IMR-90 (cell line): Measurements from ENCODE around the gene ECI2. TPM values are rescaled to one million over a fixed set of nuclear protein-coding genes. Genes with fewer than 3 reads are reported as not detected.

Experiments
- ATAC-seq: fragments of 200-7000 bp; cut with Tn5 transposase; 2 replicates; pipeline ENCODE4 v1.9.1; 2020; ENCODE audit warnings: low read depth, mild to moderate bottlenecking, moderate library complexity
- BruUV-seq: library from RNA; stranded (reverse); fragments of 400-500 nt; replicated peaks from 2 replicates; lab custom pipeline; 2021; lab: Mats Ljungman, UMichigan
- CTCF ChIA-PET: fragments of 300-600 bp; formaldehyde crosslinking; extraction: SDS; loops from one replicate; lab custom pipeline; 2021; ENCODE audit warnings: antibody characterized with exemption; lab: Yijun Ruan, JAX
- POLR2A ChIA-PET: fragments of 300-600 bp; sonication (Branson Sonifier 250); formaldehyde crosslinking; loops from one replicate; lab custom pipeline; 2022; ENCODE audit warnings: antibody characterized with exemption; ENCODE audit not compliant: unreplicated experiment; lab: Charles Lee
- DNase-seq: peaks from one replicate; pipeline ENCODE4 v3.0.0; 2013
- H2AFZ ChIP-seq: replicated peaks from 2 replicates; pipeline ENCODE3; 2013; ENCODE audit warnings: low read length, mild to moderate bottlenecking; ENCODE audit not compliant: poor library complexity
- H2AK5ac ChIP-seq: 2 replicates; pipeline ENCODE4 v1.6.1; 2013; ENCODE audit warnings: low read depth, low read length, inconsistent platforms
- H2AK9ac ChIP-seq: replicated peaks from 2 replicates; pipeline ENCODE3; 2013; ENCODE audit warnings: mild to moderate bottlenecking, low read depth, low read length, moderate library complexity; ENCODE audit not compliant: poor library complexity
- H2BK120ac ChIP-seq: 2 replicates; pipeline ENCODE4 v1.6.1; 2013; ENCODE audit warnings: low read depth, low read length, inconsistent platforms
- H2BK15ac ChIP-seq: 3 replicates; pipeline ENCODE4 v1.6.1; 2013; ENCODE audit warnings: low read depth, low read length, inconsistent platforms
- H2BK20ac ChIP-seq: 2 replicates; pipeline ENCODE4 v1.6.1; 2013; ENCODE audit warnings: low read depth, mild to moderate bottlenecking, inconsistent platforms, low read length, moderate library complexity
- H2BK5ac ChIP-seq: 2 replicates; pipeline ENCODE4 v1.6.1; 2013; ENCODE audit warnings: mild to moderate bottlenecking, low read depth, low read length, inconsistent platforms; ENCODE audit not compliant: poor library complexity, severe bottlenecking
- H3K14ac ChIP-seq: replicated peaks from 2 replicates; pipeline ENCODE4 v1.6.1; 2013; ENCODE audit warnings: low read depth, low read length, inconsistent platforms
- H3K18ac ChIP-seq: 2 replicates; pipeline ENCODE4 v1.6.1; 2013; ENCODE audit warnings: low read depth, low read length, control low read depth
- H3K23ac ChIP-seq: 2 replicates; pipeline ENCODE4 v1.6.1; 2013; ENCODE audit warnings: low read depth, low read length, inconsistent platforms
- H3K27ac ChIP-seq: 2 replicates; pipeline ENCODE4 v1.5.1; 2013; ENCODE audit warnings: mild to moderate bottlenecking, control low read depth, low read length; ENCODE audit not compliant: insufficient read depth
- H3K27me3 ChIP-seq: 2 replicates; pipeline ENCODE4 v1.6.1; 2013; ENCODE audit warnings: low read length; ENCODE audit not compliant: control insufficient read depth, insufficient read depth
- H3K36me3 ChIP-seq: 2 replicates; pipeline ENCODE4 v1.6.1; 2013; ENCODE audit warnings: low read length, mixed read lengths; ENCODE audit not compliant: control insufficient read depth, insufficient read depth
- H3K4ac ChIP-seq: 2 replicates; pipeline ENCODE4 v1.6.1; 2013; ENCODE audit warnings: low read depth, low read length, inconsistent platforms
- H3K4me1 ChIP-seq: 2 replicates; pipeline ENCODE4 v1.6.1; 2013; ENCODE audit warnings: low read length, mixed read lengths; ENCODE audit not compliant: control insufficient read depth, insufficient read depth
- H3K4me2 ChIP-seq: 2 replicates; pipeline ENCODE4 v1.6.1; 2013; ENCODE audit warnings: low read depth, mild to moderate bottlenecking, control low read depth, low read length, moderate library complexity
- H3K4me3 ChIP-seq: 2 replicates; pipeline ENCODE4 v1.5.1; 2013; ENCODE audit warnings: low read depth, mild to moderate bottlenecking, control low read depth, low read length, moderate library complexity; ENCODE audit not compliant: insufficient read depth
- H3K56ac ChIP-seq: 2 replicates; pipeline ENCODE4 v1.6.1; 2013; ENCODE audit warnings: low read length, inconsistent platforms; ENCODE audit not compliant: insufficient read depth; ENCODE audit errors: extremely low read depth
- H3K79me1 ChIP-seq, 2 experiments: 2 replicates each; pipeline ENCODE4 v1.6.1; 2013; ENCODE audit warnings: low read length in 2 of 2, inconsistent platforms in 1 of 2, low read depth in 1 of 2
- H3K9ac ChIP-seq: 2 replicates; pipeline ENCODE4 v1.6.1; 2013; ENCODE audit warnings: low read depth, low read length, control low read depth
- H3K9me1 ChIP-seq: 2 replicates; pipeline ENCODE4 v1.6.1; 2013; ENCODE audit warnings: low read length, inconsistent platforms; ENCODE audit not compliant: insufficient read depth
- H3K9me3 ChIP-seq: 2 replicates; pipeline ENCODE4 v1.6.1; 2013; ENCODE audit warnings: low read length; ENCODE audit not compliant: control insufficient read depth, insufficient read depth
- H4K20me1 ChIP-seq: 2 replicates; pipeline ENCODE4 v1.6.1; 2013; ENCODE audit warnings: low read length, inconsistent platforms; ENCODE audit not compliant: insufficient read depth
- H4K5ac ChIP-seq: 2 replicates; pipeline ENCODE4 v1.6.1; 2013; ENCODE audit warnings: mild to moderate bottlenecking, low read depth, low read length, control low read depth
- H4K8ac ChIP-seq, 2 experiments: 2 replicates each; pipeline ENCODE4 v1.6.1; 2013; ENCODE audit warnings: low read depth in 2 of 2, low read length in 2 of 2, control low read depth in 1 of 2, inconsistent platforms in 1 of 2
- H4K91ac ChIP-seq: 2 replicates; pipeline ENCODE4 v1.6.1; 2013; ENCODE audit warnings: low read depth, low read length, inconsistent platforms; ENCODE audit not compliant: insufficient read depth
- BHLHE40 ChIP-seq: fragments of 150-350 bp; IDR thresholded peaks from 2 replicates; pipeline ENCODE4 v1.6.1; 2016; ENCODE audit warnings: mild to moderate bottlenecking, low read depth, low read length
- CHD1 ChIP-seq: IDR thresholded peaks from 2 replicates; pipeline ENCODE4 v1.6.1; 2012; ENCODE audit warnings: low read depth, low read length, improper control_type of control experiment
- FOS ChIP-seq: fragments of 150-350 bp; IDR thresholded peaks from 2 replicates; pipeline ENCODE4 v1.6.1; 2016; ENCODE audit warnings: low read depth, low read length
- MAFK ChIP-seq: IDR thresholded peaks from 2 replicates; pipeline ENCODE4 v1.6.1; 2012; ENCODE audit warnings: low read depth, low read length, improper control_type of control experiment
- MAZ ChIP-seq: IDR thresholded peaks from 2 replicates; pipeline ENCODE4 v1.6.1; 2012; ENCODE audit warnings: low read depth, mild to moderate bottlenecking, low read length, improper control_type of control experiment, moderate library complexity, borderline replicate concordance
- NFE2L2 ChIP-seq: fragments of 150-350 bp; IDR thresholded peaks from 2 replicates; pipeline ENCODE4 v1.6.1; 2016; ENCODE audit warnings: low read depth, mild to moderate bottlenecking, low read length
- POLR2A ChIP-seq: IDR thresholded peaks from 2 replicates; pipeline ENCODE4 v1.6.1; 2012; ENCODE audit warnings: mild to moderate bottlenecking, low read depth, low read length
- RCOR1 ChIP-seq: IDR thresholded peaks from 2 replicates; pipeline ENCODE4 v1.6.1; 2012; ENCODE audit warnings: mild to moderate bottlenecking, low read length, improper control_type of control experiment; ENCODE audit not compliant: insufficient replicate concordance
- RFX5 ChIP-seq: IDR thresholded peaks from 2 replicates; pipeline ENCODE4 v1.8.0; 2012; ENCODE audit warnings: low read depth, mild to moderate bottlenecking, low read length, moderate library complexity
- SMC3 ChIP-seq: fragments of 150-350 bp; IDR thresholded peaks from 2 replicates; pipeline ENCODE4 v1.6.1; 2016; ENCODE audit warnings: low read depth, mild to moderate bottlenecking, antibody characterized with exemption, low read length, moderate library complexity
- USF2 ChIP-seq: fragments of 150-350 bp; IDR thresholded peaks from 2 replicates; pipeline ENCODE4 v1.6.1; 2017; ENCODE audit warnings: mild to moderate bottlenecking, antibody characterized with exemption, low read length, low read depth
- WGBS, 2 experiments: methylation state at CpG; one replicate each; pipeline versions ENCODE4 v1.1.5 to v1.1.7; 2013; ENCODE audit warnings: missing lambda C conversion rate in 2 of 2; ENCODE audit not compliant: insufficient read length in 1 of 2; ENCODE audit errors: extremely low coverage in 2 of 2; 5-methylcytosine and 5-hydroxymethylcytosine counted together
- dilution Hi-C: fragments of 300-500 bp; cut with HindIII; formaldehyde crosslinking; loops from one replicate; pipeline ENCODE4 v1.14.3; 2018; ENCODE audit warnings: low sequenced_read_pairs; ENCODE audit not compliant: unreplicated experiment
- in situ Hi-C: fragments of 300-500 bp; cut with MboI; formaldehyde crosslinking; loops from 3 replicates; pipeline ENCODE4 v1.14.3; 2019; ENCODE audit warnings: low sequenced_read_pairs, inconsistent platforms, mixed read lengths
- intact Hi-C: fragments of 100-400 bp; cut with micrococcal nuclease; formaldehyde crosslinking; loops from 2 replicates; pipeline ENCODE4 v1.10.0; 2022
- polyA plus RNA-seq, 3 experiments: library from polyadenylated mRNA; depleted of rRNA; stranded (reverse); fragments of >200 nt; gene quantifications; 2 replicates each; pipeline ENCODE4 v1.2.3, GENCODE V29; 2012; ENCODE audit warnings: low replicate concordance in 1 of 3
- total RNA-seq: library from RNA; depleted of rRNA; stranded (reverse); fragments of >200 nt; gene quantifications from 2 replicates; pipeline ENCODE4 v1.2.3, GENCODE V29; 2012
- TF ChIP-seq, protein P1 (sequence below): conservative IDR thresholded peaks from 2 replicates; pipeline ENCODE4 v1.5.1; 2012; ENCODE audit warnings: mild to moderate bottlenecking, low read depth, low read length, improper control_type of control experiment
- TF ChIP-seq, protein P2 (sequence below): fragments of 150-350 bp; IDR thresholded peaks from 2 replicates; pipeline ENCODE4 v1.6.1; 2016; ENCODE audit warnings: low read depth, mild to moderate bottlenecking, low read length, moderate library complexity, borderline replicate concordance

The ECI2 gene
- total and polyA plus RNA-seq, 2 of the 4 experiments (the other 2 are of a cell fraction) = 64.1 to 152 TPM

GRCh38 chr6:4067673-4068072, 67.7 kb downstream of the ECI2 start:
- Histone ChIP-seq H2BK15ac (no peak overlapping the region), H3K9me3 (no peaks in the 10 kb centered on the region), H3K56ac (no peak overlapping the region), H2BK5ac (no peak overlapping the region), H3K79me1 (no peaks in the 10 kb centered on the region), H2AFZ (no peak overlapping the region), H3K14ac (no peak overlapping the region), H3K9me1 (peaks cover 3% of the 10 kb centered on the region), H3K4me2 (no peak overlapping the region), H2BK120ac (no peak overlapping the region), H3K27me3 (no peaks in the 10 kb centered on the region), H4K20me1 (no peaks in the 10 kb centered on the region), H3K4ac (no peak overlapping the region), H3K18ac (no peak overlapping the region), H2AK5ac (no peak overlapping the region), H2AK9ac (no peak overlapping the region), H3K23ac (no peak overlapping the region), H2BK20ac (no peak overlapping the region), H3K27ac (no peak overlapping the region), H4K91ac (no peak overlapping the region), H3K9ac (no peak overlapping the region), H4K8ac (no peak overlapping the region), H4K5ac (no peak overlapping the region), H3K4me3 (no peak overlapping the region), H3K36me3 (peaks cover 9% of the 10 kb centered on the region), H3K4me1 (no peaks in the 10 kb centered on the region)
- no peak for DNase-seq
- POLR2A ChIA-PET = no interaction called here
- dilution Hi-C loops (no loop called here), in situ Hi-C loops (no loop called here), intact Hi-C loops (loop anchor here (2.0 to 5.0 kb wide), 2 partner anchors 13 to 40 kb away; no protein-coding TSS in a partner anchor)
- CTCF ChIA-PET = interaction anchor here (0.6 to 1.2 kb wide), 2 partner anchors 46 to 731 kb away, joined by 3 to 6 read pairs; a partner anchor contains a TSS
- WGBS, 2 experiments = no CpG with 5 or more reads among the region's 1 CpG
- BruUV-seq = no TSS peak
- no peak for ATAC-seq
- TF ChIP-seq SMC3 (no peak), BHLHE40 (no peak), MAFK (no peak), USF2 (no peak), RCOR1 (no peak), MAZ (no peak), POLR2A (no peak), CHD1 (no peak), RFX5 (no peak), NFE2L2 (no peak), FOS (no peak)
- TF ChIP-seq, protein P1, sequence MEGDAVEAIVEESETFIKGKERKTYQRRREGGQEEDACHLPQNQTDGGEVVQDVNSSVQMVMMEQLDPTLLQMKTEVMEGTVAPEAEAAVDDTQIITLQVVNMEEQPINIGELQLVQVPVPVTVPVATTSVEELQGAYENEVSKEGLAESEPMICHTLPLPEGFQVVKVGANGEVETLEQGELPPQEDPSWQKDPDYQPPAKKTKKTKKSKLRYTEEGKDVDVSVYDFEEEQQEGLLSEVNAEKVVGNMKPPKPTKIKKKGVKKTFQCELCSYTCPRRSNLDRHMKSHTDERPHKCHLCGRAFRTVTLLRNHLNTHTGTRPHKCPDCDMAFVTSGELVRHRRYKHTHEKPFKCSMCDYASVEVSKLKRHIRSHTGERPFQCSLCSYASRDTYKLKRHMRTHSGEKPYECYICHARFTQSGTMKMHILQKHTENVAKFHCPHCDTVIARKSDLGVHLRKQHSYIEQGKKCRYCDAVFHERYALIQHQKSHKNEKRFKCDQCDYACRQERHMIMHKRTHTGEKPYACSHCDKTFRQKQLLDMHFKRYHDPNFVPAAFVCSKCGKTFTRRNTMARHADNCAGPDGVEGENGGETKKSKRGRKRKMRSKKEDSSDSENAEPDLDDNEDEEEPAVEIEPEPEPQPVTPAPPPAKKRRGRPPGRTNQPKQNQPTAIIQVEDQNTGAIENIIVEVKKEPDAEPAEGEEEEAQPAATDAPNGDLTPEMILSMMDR = no peak
- TF ChIP-seq, protein P2, sequence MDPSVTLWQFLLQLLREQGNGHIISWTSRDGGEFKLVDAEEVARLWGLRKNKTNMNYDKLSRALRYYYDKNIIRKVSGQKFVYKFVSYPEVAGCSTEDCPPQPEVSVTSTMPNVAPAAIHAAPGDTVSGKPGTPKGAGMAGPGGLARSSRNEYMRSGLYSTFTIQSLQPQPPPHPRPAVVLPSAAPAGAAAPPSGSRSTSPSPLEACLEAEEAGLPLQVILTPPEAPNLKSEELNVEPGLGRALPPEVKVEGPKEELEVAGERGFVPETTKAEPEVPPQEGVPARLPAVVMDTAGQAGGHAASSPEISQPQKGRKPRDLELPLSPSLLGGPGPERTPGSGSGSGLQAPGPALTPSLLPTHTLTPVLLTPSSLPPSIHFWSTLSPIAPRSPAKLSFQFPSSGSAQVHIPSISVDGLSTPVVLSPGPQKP = no peak
